PC-9 (cell line): ENCODE measurements around the gene LDLRAD3. TPM values are rescaled to one million over a fixed set of nuclear protein-coding genes. Genes with fewer than 3 reads are reported as not detected.

Experiments
- BruUV-seq: library from RNA; stranded (reverse); fragments of 400-500 nt; replicated peaks from 2 replicates; lab custom pipeline; 2021; lab: Mats Ljungman, UMichigan
- CTCF ChIA-PET: fragments of 300-600 bp; sonication (Branson Sonifier 250); formaldehyde crosslinking; loops from one replicate; lab custom pipeline; 2022; ENCODE audit warnings: antibody characterized with exemption; lab: Charles Lee
- POLR2A ChIA-PET: fragments of 300-600 bp; sonication (Branson Sonifier 250); formaldehyde crosslinking; loops from one replicate; lab custom pipeline; 2022; ENCODE audit warnings: antibody characterized with exemption; ENCODE audit not compliant: unreplicated experiment; lab: Charles Lee
- DNase-seq, 2 experiments: peaks; one replicate each; pipeline versions ENCODE4 v3.0.0 to v3.0.0-alpha.2; 2015 to 2022; ENCODE audit warnings: mixed read lengths in 1 of 2
- H2AFZ ChIP-seq: fragments of 200-600 bp; sonication (generic); 2 replicates; pipeline ENCODE4 v1.8.1; 2017; ENCODE audit warnings: antibody characterized with exemption
- H3F3A ChIP-seq: fragments of 200-600 bp; sonication (generic); 2 replicates; pipeline ENCODE4 v1.8.1; 2017; ENCODE audit warnings: antibody characterized with exemption, mild to moderate bottlenecking, low read depth; ENCODE audit not compliant: insufficient read depth
- H3K27ac ChIP-seq: fragments of 200-600 bp; sonication (generic); 2 replicates; pipeline ENCODE4 v1.6.1; 2016; ENCODE audit warnings: mixed run types
- H3K27me3 ChIP-seq: fragments of 200-600 bp; sonication (generic); 2 replicates; pipeline ENCODE4 v1.6.1; 2016; ENCODE audit warnings: low read depth, mixed run types; ENCODE audit not compliant: insufficient read depth
- H3K36me3 ChIP-seq: fragments of 200-600 bp; sonication (generic); 2 replicates; pipeline ENCODE4 v1.6.1; 2016; ENCODE audit warnings: low read depth, mixed run types
- H3K4me1 ChIP-seq: fragments of 200-600 bp; sonication (generic); replicated peaks from 2 replicates; pipeline ENCODE4 v1.6.1; 2016; ENCODE audit warnings: mixed run types; ENCODE audit not compliant: insufficient read depth
- H3K4me2 ChIP-seq: fragments of 200-600 bp; sonication (generic); 2 replicates; pipeline ENCODE4 v1.6.1; 2017; ENCODE audit warnings: mixed run types
- H3K4me3 ChIP-seq: fragments of 200-600 bp; sonication (generic); 2 replicates; pipeline ENCODE4 v1.6.1; 2016; ENCODE audit warnings: mixed run types
- H3K79me2 ChIP-seq: fragments of 200-600 bp; sonication (generic); 2 replicates; pipeline ENCODE4 v1.6.1; 2017; ENCODE audit warnings: low read depth, mixed run types
- H3K9me2 ChIP-seq: fragments of 200-600 bp; sonication (generic); 2 replicates; pipeline ENCODE4 v1.8.1; 2017; ENCODE audit warnings: mild to moderate bottlenecking; ENCODE audit not compliant: insufficient read depth
- H3K9me3 ChIP-seq: fragments of 200-600 bp; sonication (generic); 2 replicates; pipeline ENCODE4 v1.8.1; 2016; ENCODE audit warnings: low read depth; ENCODE audit not compliant: insufficient read depth
- H4K20me1 ChIP-seq: fragments of 200-600 bp; sonication (generic); 2 replicates; pipeline ENCODE4 v1.8.1; 2017; ENCODE audit not compliant: insufficient read depth
- CTCF ChIP-seq: fragments of 200-600 bp; sonication (generic); conservative IDR thresholded peaks from 2 replicates; pipeline ENCODE4 v1.6.1; 2017; ENCODE audit warnings: mixed run types, antibody characterized with exemption, mild to moderate bottlenecking, moderate library complexity
- intact Hi-C: fragments of 100-400 bp; cut with micrococcal nuclease; formaldehyde crosslinking; loops from one replicate; pipeline ENCODE4 v1.10.0; 2022; ENCODE audit not compliant: unreplicated experiment
- microRNA-seq: library from miRNA; unstranded; fragments of <30 nt; microRNA quantifications from one replicate; pipeline ENCODE4 v1.2.0, GENCODE V29; 2021; ENCODE audit warnings: borderline number of aligned reads, borderline replicate concordance
- total RNA-seq: library from RNA; stranded (reverse); gene quantifications from 2 replicates; pipeline ENCODE4 v1.2.3, GENCODE V29; 2021

The LDLRAD3 gene
- total RNA-seq, 1 experiment from 2014 or later: 15.9 TPM

GRCh38 chr11:36280531-36280930, 336.7 kb downstream of the LDLRAD3 start:
- CTCF ChIA-PET: interaction anchor here (0.5 kb wide), 1 partner anchor 225 kb away, joined by 6 read pairs; no protein-coding TSS in a partner anchor
- no peaks in the 10 kb centered on the region for H3K36me3 ChIP-seq
- H3K27ac ChIP-seq: no peak overlapping the region
- H3K4me3 ChIP-seq: no peak overlapping the region
- no peaks in the 10 kb centered on the region for H3K27me3 ChIP-seq
- H3K9me2 ChIP-seq: no peaks in the 10 kb centered on the region
- POLR2A ChIA-PET: interaction anchor here (0.6 kb wide), 1 partner anchor 1354 kb away, joined by 7 read pairs; no protein-coding TSS in a partner anchor
- no peak overlapping the region for H3K4me2 ChIP-seq
- 0 out of 2 replicates have a peak, but pooled peaks cover 3% of the 10 kb centered on the region for H4K20me1 ChIP-seq
- H3K79me2 ChIP-seq: peaks cover 12% of the 10 kb centered on the region; the same call in 1 of the 2 replicates
- H3F3A ChIP-seq: no peaks in the 10 kb centered on the region
- H3K9me3 ChIP-seq: no peaks in the 10 kb centered on the region
- intact Hi-C loops: no loop called here
- no peak for DNase-seq
- BruUV-seq: no TSS peak
- H2AFZ ChIP-seq: no peak overlapping the region
- TF ChIP-seq CTCF: no peak
- H3K4me1 ChIP-seq: no peaks in the 10 kb centered on the region

Small RNAs within 50 kb of the gene (microRNA-seq; reads per million reads assigned to microRNA genes)
- gene MIR3973: not detected
